ENCODE data around the gene CDC42BPB.

The CDC42BPB gene

GRCh38 chr14:102913341-102914211 is 143.8 kb downstream of the CDC42BPB start:
- DNase-seq (ENCODE audit: low read depth): no peak

DNA sequence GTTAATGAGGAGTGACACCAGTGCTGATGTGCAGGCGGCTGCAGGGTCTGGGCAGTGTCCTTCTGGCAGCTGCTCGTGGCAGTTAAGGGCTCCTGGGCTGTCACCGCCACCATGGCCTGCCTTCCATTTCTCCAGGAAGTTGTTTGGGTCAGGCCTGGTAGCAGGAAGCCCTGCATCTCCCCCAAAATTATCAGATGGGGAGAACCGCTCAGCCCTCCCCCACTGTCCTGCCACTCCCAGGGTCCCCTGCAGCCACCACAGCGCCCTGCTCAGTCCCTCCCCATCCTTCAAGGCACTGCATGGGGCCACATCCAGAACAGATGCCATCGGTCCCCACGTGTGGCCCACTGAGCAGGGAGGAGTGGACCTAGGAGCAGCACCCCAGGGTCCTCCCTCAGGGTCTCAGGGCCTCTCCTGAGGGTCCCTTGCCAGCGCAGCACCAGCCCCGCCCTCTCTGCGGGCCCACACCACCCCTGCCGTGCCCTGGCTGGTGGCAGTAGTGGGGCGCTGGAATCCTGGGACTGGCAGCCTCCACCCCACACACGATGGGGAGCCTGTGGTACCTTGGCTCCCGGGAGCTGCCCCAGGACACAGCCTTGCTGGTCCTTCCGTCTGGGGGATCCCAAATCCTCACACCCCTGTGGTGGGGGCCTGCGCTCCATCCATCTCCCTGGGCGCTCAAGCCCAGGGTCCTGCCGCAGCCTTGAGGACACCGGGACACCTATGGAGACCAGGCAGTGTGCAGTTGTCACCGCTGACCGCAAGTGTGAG is 145.2 kb downstream of the CDC42BPB start:
- no peak for DNase-seq (ENCODE audit: low read depth)

DNA sequence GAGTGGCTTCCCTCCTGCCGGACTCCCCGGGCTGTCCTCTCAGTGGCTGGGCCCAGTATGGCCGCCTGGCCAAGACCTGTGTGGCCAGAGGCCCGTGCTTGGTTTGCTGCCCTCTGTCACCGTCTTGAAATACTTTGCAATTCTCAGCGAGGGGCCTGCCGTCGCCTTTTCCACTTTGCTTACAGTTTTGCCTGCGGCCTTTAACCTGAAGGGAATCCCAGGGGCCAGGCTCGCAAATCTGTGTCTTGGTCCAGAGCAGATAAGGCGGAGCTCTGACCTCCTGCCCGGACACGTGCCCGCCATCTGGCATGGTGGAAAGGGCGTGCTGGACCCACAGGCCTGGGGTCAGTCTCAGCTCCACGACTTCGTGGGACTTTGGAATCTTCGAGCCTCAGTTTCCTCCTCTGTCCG is 145.8 kb downstream of the CDC42BPB start:
- DNase-seq (ENCODE audit: low read depth): no peak

DNA sequence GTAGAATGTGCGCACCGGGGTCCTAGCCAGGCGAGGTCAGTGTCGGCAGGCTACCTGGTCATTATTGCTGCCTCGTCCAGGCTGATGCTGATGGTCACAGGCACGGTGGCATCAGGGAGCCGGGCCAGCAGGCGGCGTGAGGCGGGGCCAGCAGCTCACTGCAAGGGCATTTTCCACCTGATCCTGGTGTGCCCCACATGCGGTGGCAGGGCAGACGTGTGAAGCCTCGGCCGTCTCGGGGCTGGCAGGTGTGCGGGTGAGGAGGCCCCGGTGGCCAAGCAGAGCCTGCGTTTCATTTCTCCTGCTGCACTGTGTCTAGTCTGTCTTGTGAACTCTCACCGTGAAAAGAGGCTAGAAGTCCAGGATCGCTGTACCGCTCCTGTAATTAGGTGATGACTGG is 146.9 kb downstream of the CDC42BPB start:
- no peak for DNase-seq (ENCODE audit: low read depth)

GRCh38 chr14:102909911-102910310 is 147.4 kb downstream of the CDC42BPB start:
- DNase-seq (ENCODE audit: low read depth): no peak

GRCh38 chr14:102909462-102909861 is 147.9 kb downstream of the CDC42BPB start:
- DNase-seq (ENCODE audit: low read depth): no peak

- no peak for DNase-seq (ENCODE audit: low read depth)
Observed at GRCh38 chr14:102908766-102909455, 148.4 kb downstream of the CDC42BPB start.

- no peak for DNase-seq (ENCODE audit: low read depth)
Observed at GRCh38 chr14:102907980-102908730, 149.2 kb downstream of the CDC42BPB start.

DNA sequence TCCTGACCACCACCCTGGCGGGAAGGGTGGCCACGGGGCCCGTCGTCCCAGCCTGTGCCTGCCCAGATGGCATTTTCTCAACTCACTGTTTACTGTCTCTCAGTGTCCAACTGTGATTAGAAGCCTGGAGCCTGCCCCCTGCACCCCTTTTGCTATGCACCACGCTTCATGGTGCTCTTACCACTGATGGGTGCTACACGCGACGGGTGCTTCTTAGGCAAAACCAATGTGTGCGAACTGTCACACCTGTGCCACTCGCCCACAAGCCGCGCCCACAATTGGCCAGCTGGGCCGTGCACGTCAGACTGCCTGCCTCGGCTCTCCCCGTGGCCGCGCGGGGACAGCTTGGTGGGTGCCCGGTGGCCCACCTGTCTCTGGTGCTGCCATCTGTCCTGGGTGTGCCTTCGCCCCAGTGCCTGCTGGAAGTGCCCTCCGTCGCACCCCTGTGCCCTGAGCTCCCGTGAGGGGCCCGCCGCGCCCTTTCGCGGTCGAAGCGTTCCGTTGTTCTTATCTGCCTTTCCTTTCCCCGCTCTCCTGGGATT is 150.0 kb downstream of the CDC42BPB start:
- no peak for DNase-seq (ENCODE audit: low read depth)

- no peak for DNase-seq (ENCODE audit: low read depth)
Observed at GRCh38 chr14:102906616-102907302, 150.6 kb downstream of the CDC42BPB start.

GRCh38 chr14:102905116-102906108 is 151.9 kb downstream of the CDC42BPB start:
- no peak for DNase-seq (ENCODE audit: low read depth)

- DNase-seq (ENCODE audit: low read depth): no peak
Observed at GRCh38 chr14:102903889-102904512, 153.3 kb downstream of the CDC42BPB start.

- no peak for DNase-seq (ENCODE audit: low read depth)
Observed at GRCh38 chr14:102903248-102903888, 154.0 kb downstream of the CDC42BPB start.

GRCh38 chr14:102902523-102903247 is 154.7 kb downstream of the CDC42BPB start:
- no peak for DNase-seq (ENCODE audit: low read depth)

- no peak for DNase-seq (ENCODE audit: low read depth)
Observed at GRCh38 chr14:102902086-102902485, 155.3 kb downstream of the CDC42BPB start.

DNA sequence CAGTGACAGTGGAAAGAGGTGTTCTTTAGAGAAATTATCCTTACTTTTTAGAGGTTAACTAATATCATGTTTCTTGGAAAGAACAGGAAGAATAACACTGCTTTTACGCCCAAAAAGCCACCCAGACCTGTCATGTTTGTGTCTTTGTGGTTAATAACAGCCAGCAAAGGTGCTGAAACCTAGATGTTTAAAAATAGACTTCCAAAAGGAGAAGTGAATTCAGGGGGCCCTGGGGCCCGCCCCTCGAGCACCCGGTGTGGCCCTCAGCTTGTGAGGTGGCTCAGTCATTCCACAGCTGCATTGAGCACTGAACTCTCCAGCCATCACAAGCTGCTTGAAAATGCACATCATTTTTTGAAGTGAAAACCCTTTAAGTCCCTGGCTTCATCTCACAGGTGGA is 155.7 kb downstream of the CDC42BPB start:
- no peak for DNase-seq (ENCODE audit: low read depth)

- DNase-seq (ENCODE audit: low read depth): no peak
Observed at GRCh38 chr14:102900631-102901571, 156.4 kb downstream of the CDC42BPB start.

Measured in GM04504 (cell line).